SH-SY5Y (cell line): ENCODE results near the gene RBM4.

Experiments used
- GATA2 ChIP-seq: IDR thresholded peaks from 2 replicates; pipeline ENCODE4 v1.6.1; 2011; ENCODE audit warnings: mild to moderate bottlenecking, low read depth, low read length
- GATA3 ChIP-seq: IDR thresholded peaks from 2 replicates; pipeline ENCODE4 v1.6.1; 2011; ENCODE audit warnings: low read depth, mild to moderate bottlenecking, low read length, moderate library complexity

DNA sequence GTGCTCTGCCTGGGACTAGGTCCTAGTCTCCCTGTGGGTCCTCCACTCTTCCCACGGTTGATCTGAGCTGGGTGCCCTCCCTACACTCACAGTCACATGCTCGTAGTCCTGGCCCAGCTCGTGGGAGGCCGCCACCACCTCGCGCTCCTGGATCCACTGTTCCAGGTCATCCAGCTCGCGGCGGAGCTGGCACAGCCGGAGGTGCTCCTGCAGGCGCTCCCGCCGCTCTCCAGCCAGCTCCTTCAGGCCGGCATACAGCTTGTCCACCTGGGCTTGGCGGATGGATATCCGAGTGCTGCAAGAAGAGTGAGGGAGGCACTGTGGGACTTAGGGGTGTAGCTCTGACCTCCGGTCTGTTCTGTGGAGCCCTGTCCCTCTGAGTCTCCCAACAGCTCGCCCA lies 53.9 kb downstream of the RBM4 start:
- TF ChIP-seq GATA2 (no peak), GATA3 (no peak)
